Endodermal cell (in vitro differentiated cells): ENCODE measurements around the gene CALCOCO1. TPM values are rescaled to one million over a fixed set of nuclear protein-coding genes. Genes with fewer than 3 reads are reported as not detected.
A peak's percentile ranks its signal among the peaks of the same experiment; 100 is the strongest.

Experiments used
- DNase-seq: peaks from one replicate; pipeline ENCODE4 v3.0.0-alpha.2; 2017
- H3K27ac ChIP-seq: 2 replicates; pipeline ENCODE4 v1.5.1; 2013; ENCODE audit warnings: mild to moderate bottlenecking, low read depth, low read length, moderate library complexity
- H3K27me3 ChIP-seq: 2 replicates; pipeline ENCODE4 v1.6.1; 2013; ENCODE audit warnings: mild to moderate bottlenecking, low read length, moderate library complexity; ENCODE audit not compliant: insufficient read depth, control insufficient read depth, poor library complexity, severe bottlenecking
- H3K36me3 ChIP-seq: 2 replicates; pipeline ENCODE4 v1.7.0; 2013; ENCODE audit warnings: mild to moderate bottlenecking, low read length, moderate library complexity; ENCODE audit not compliant: control insufficient read depth, insufficient read depth
- H3K4me1 ChIP-seq: one replicate; pipeline ENCODE4 v1.7.0; 2013; ENCODE audit warnings: low read length; ENCODE audit not compliant: control insufficient read depth, insufficient read depth
- H3K4me3 ChIP-seq: 2 replicates; pipeline ENCODE4 v1.5.1; 2013; ENCODE audit warnings: mild to moderate bottlenecking, low read length, moderate library complexity
- H3K9ac ChIP-seq: 2 replicates; pipeline ENCODE4 v1.6.1; 2013; ENCODE audit warnings: mild to moderate bottlenecking, low read length, moderate library complexity; ENCODE audit not compliant: poor library complexity, severe bottlenecking; ENCODE audit errors: extremely low read depth
- H3K9me3 ChIP-seq: 2 replicates; pipeline ENCODE4 v1.6.1; 2013; ENCODE audit warnings: mild to moderate bottlenecking, low read length, moderate library complexity; ENCODE audit not compliant: control insufficient read depth
- H3K27ac Mint-ChIP-seq: 2 replicates; pipeline ENCODE4 v1.8.0; 2020; ENCODE audit warnings: mixed read lengths
- H3K27me3 Mint-ChIP-seq: 2 replicates; pipeline ENCODE4 v1.8.0; 2021; ENCODE audit warnings: mild to moderate bottlenecking, mixed read lengths; ENCODE audit not compliant: insufficient read depth
- H3K36me3 Mint-ChIP-seq: 2 replicates; pipeline ENCODE4 v1.8.0; 2020; ENCODE audit warnings: low read depth, mixed read lengths
- H3K4me1 Mint-ChIP-seq: 2 replicates; pipeline ENCODE4 v1.8.0; 2020; ENCODE audit warnings: mixed read lengths
- H3K4me3 Mint-ChIP-seq: 2 replicates; pipeline ENCODE4 v1.8.0; 2020; ENCODE audit warnings: mild to moderate bottlenecking, moderate library complexity, mixed read lengths
- H3K9me3 Mint-ChIP-seq: 2 replicates; pipeline ENCODE4 v1.8.0; 2020; ENCODE audit warnings: mild to moderate bottlenecking, mixed read lengths
- WGBS, 2 experiments: methylation state at CpG; one replicate each; pipeline versions ENCODE4 v1.1.5 to v1.1.7; 2013; ENCODE audit warnings: missing lambda C conversion rate in 2 of 2, mixed read lengths in 1 of 2; ENCODE audit not compliant: insufficient coverage in 1 of 2, insufficient read length in 1 of 2; 5-methylcytosine and 5-hydroxymethylcytosine counted together
- total RNA-seq, 2 donors: library from RNA; stranded (reverse); fragmentation: NEBNext Ultra II Directional in 1 of 2; extraction: Animal tissue kit (Norgen Biotek cat#: 25700) in 1 of 2; gene quantifications; 2 replicates in 1 of 2; 3 replicates in 1 of 2; pipeline ENCODE4 v1.2.1, GENCODE V29; 2021
- TF ChIP-seq, protein P1 (sequence below): fragments of 200-600 bp; sonication (generic); conservative IDR thresholded peaks from 2 replicates; pipeline ENCODE4 v1.5.0; 2021; ENCODE audit warnings: antibody characterized with exemption, mild to moderate bottlenecking

CALCOCO1 gene
- total RNA-seq, 2 donors from 2014 or later, result 41.4 to 45.7 TPM

DNA sequence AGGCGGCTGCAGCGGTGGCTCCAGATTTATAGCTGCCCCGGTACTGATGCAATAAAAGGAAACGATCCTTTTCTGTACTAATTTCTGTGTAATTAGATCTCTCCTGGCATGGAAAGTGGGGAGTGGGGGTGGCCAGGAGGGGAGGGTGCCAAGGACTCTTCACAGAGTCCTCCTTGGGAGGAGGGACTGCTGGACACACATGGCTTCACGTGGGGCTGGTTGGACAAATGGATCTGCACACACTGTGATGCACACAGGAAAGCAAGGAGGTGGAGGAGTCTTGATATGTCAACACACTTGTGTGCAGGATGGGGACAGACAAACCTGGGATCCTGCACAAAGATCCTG lies 27.6 kb downstream of the CALCOCO1 start:
- Mint-ChIP-seq H3K9me3 (no peaks in the 10 kb centered on the region), H3K27ac (no peak overlapping the region), H3K4me1 (peaks cover 15% of the 10 kb centered on the region), H3K4me3 (no peak overlapping the region), H3K36me3 (no peaks in the 10 kb centered on the region), H3K27me3 (peaks cover 87% of the 10 kb centered on the region)
- H3K4me3 ChIP-seq, result no peak overlapping the region
- H3K27ac ChIP-seq, result no peak overlapping the region
- TF ChIP-seq, protein P1, sequence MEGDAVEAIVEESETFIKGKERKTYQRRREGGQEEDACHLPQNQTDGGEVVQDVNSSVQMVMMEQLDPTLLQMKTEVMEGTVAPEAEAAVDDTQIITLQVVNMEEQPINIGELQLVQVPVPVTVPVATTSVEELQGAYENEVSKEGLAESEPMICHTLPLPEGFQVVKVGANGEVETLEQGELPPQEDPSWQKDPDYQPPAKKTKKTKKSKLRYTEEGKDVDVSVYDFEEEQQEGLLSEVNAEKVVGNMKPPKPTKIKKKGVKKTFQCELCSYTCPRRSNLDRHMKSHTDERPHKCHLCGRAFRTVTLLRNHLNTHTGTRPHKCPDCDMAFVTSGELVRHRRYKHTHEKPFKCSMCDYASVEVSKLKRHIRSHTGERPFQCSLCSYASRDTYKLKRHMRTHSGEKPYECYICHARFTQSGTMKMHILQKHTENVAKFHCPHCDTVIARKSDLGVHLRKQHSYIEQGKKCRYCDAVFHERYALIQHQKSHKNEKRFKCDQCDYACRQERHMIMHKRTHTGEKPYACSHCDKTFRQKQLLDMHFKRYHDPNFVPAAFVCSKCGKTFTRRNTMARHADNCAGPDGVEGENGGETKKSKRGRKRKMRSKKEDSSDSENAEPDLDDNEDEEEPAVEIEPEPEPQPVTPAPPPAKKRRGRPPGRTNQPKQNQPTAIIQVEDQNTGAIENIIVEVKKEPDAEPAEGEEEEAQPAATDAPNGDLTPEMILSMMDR, result no peak
- H3K9ac ChIP-seq, result no peak overlapping the region
- H3K9me3 ChIP-seq, result no peaks in the 10 kb centered on the region
- no peaks in the 10 kb centered on the region for H3K36me3 ChIP-seq
- DNase-seq, result no peak
- H3K27me3 ChIP-seq, result peaks cover 95% of the 10 kb centered on the region
- H3K4me1 ChIP-seq, result no peaks in the 10 kb centered on the region
- WGBS, 2 experiments, result 85 to 88% methylated on average over 3 to 5 of the region's 5 CpGs

DNA sequence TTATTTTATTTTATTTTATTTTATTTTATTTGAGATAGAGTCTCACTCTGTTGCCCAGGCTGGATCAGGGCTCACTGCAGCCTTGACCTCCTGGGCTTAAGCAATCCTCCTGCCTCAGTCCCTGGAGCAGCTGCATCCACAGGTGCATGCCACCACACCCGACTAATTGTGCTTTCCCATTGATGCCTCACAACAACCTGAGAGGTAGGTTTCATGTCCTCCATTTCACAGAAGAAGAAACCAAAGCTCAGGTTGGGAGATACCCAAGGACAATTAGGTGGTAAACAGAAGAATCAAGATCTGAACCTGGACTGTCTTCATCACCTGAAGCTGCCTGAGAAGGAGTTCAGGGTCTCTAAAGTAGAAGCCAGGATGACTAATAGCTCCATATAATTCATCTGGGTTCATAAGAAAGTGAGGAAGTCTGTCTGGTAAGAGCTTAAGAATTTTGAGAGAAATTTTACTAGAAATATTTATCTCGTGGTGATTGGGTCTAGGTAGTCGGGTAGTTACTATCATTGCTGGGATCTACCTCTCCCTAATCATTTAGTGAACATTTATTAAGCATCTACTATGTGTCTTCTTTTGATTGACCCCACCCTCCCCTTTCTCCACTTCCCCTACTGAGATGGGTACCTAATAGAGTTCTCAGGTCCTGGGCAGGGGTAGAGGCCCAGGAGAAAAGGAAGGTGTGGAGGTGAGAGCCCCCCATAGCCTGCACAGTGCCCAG lies 28.1 kb downstream of the CALCOCO1 start:
- Histone ChIP-seq H3K27me3 (peaks cover 95% of the 10 kb centered on the region), H3K9me3 (no peaks in the 10 kb centered on the region), H3K36me3 (no peaks in the 10 kb centered on the region), H3K4me3 (no peak overlapping the region), H3K27ac (no peak overlapping the region), H3K9ac (no peak overlapping the region), H3K4me1 (no peaks in the 10 kb centered on the region)
- no peak for DNase-seq
- H3K9me3 Mint-ChIP-seq, result no peaks in the 10 kb centered on the region
- no peak overlapping the region for H3K27ac Mint-ChIP-seq
- WGBS, 2 experiments, result 57 to 84% methylated on average over 1 to 3 of the region's 3 CpGs
- peaks cover 87% of the 10 kb centered on the region for H3K27me3 Mint-ChIP-seq
- no peaks in the 10 kb centered on the region for H3K36me3 Mint-ChIP-seq
- no peak overlapping the region for H3K4me3 Mint-ChIP-seq
- peaks cover 15% of the 10 kb centered on the region for H3K4me1 Mint-ChIP-seq
- TF ChIP-seq, protein P1, result no peak

DNA sequence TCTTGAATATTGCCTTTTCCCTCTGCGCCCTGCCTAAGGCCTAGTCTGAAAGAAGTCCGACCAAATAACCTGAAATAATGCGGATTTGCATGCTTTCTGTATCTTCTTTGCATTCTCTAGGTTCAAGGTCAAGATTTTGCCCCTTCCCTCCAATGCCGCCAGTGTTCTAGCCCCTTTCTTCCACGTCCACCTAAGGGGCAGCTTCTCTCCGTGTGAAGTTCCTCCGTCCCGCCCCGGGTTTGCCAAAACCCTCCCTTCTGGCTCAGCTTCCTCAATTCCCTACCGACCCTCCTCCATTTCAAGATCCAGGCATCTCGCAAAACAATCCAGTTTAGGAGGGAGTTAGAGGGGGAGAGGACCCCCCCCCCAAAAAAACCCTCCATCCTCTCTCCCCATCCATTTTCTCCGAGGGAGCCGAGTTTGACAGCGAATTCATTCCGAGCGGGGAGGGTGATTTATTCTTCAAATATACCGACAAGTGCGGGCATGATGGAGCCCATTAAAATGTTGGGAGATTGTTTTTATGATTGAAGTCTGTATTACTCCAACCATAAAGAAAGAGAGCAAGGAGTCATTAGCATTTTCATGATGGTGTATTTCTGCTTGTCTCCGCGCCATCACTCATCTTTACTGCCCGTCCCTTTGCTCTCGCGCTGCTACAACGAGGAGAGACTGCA lies 30.5 kb downstream of the CALCOCO1 start:
- Mint-ChIP-seq H3K9me3 (no peaks in the 10 kb centered on the region), H3K4me3 (peak overlapping the region; percentile 54), H3K4me1 (peaks cover 13% of the 10 kb centered on the region), H3K36me3 (no peaks in the 10 kb centered on the region), H3K27me3 (peaks cover 81% of the 10 kb centered on the region), H3K27ac (peak overlapping the region; percentile 20)
- Histone ChIP-seq H3K4me1 (no peaks in the 10 kb centered on the region), H3K4me3 (peak overlapping the region; percentile 71), H3K9ac (no peak overlapping the region), H3K27me3 (peaks cover 83% of the 10 kb centered on the region), H3K27ac (no peak overlapping the region), H3K36me3 (no peaks in the 10 kb centered on the region), H3K9me3 (no peaks in the 10 kb centered on the region)
- 52 to 53% methylated on average over 8 to 22 of the region's 24 CpGs for WGBS, 2 experiments
- TF ChIP-seq, protein P1, result no peak
- DNase-seq, result no peak
